OCI-LY7 (cell line): Measurements from ENCODE around the gene NSUN2.

Source experiments
- CTCF ChIP-seq: fragments of 200-600 bp; sonication (generic); conservative IDR thresholded peaks from 2 replicates; pipeline ENCODE4 v1.5.1; 2014; ENCODE audit warnings: mild to moderate bottlenecking, antibody characterized with exemption, low read length, moderate library complexity, mixed read lengths
- EZH2phosphoT487 ChIP-seq: fragments of 200-600 bp; sonication (generic); IDR thresholded peaks from 2 replicates; pipeline ENCODE4 v1.6.1; 2018; ENCODE audit warnings: low read depth, borderline replicate concordance, mild to moderate bottlenecking, mixed run types, antibody characterized with exemption, low read length, moderate library complexity, mixed read lengths

- TF ChIP-seq CTCF (no peak), EZH2phosphoT487 (no peak)
These were observed 31.6 kb downstream of the NSUN2 start for GRCh38 chr5:6601271-6601670.
